CD4-positive, alpha-beta T cell (primary cell): ENCODE measurements around the gene WDR72. TPM values are rescaled to one million over a fixed set of nuclear protein-coding genes. Genes with fewer than 3 reads are reported as not detected.

Source experiments
- ATAC-seq: fragments of 200-7000 bp; cut with Tn5 transposase; one replicate; pipeline ENCODE4 v1.10.0; 2022; ENCODE audit warnings: mild to moderate bottlenecking; ENCODE audit not compliant: poor library complexity
- CTCF ChIA-PET: fragments of 350-600 bp; sonication (Branson Sonifier 250); formaldehyde crosslinking; loops from one replicate; lab custom pipeline; 2021; ENCODE audit warnings: antibody characterized with exemption, inconsistent platforms; lab: Charles Lee
- POLR2A ChIA-PET: fragments of 350-600 bp; sonication (Branson Sonifier 250); formaldehyde crosslinking; loops from one replicate; lab custom pipeline; 2021; ENCODE audit warnings: antibody characterized with exemption, inconsistent platforms; lab: Charles Lee
- DNase-seq, 14 experiments: peaks; one replicate each; pipeline ENCODE4 v3.0.0-alpha.2; 2013 to 2020; ENCODE audit warnings: mixed read lengths in 2 of 14
- H3K27ac ChIP-seq, 2 donors: one replicate each; pipeline versions ENCODE4 v1.5.1 to v1.7.0; 2013; ENCODE audit warnings: low read length in 2 of 2, low read depth in 1 of 2, mild to moderate bottlenecking in 1 of 2
- H3K27me3 ChIP-seq, 2 experiments: 1 replicate in 1 of 2; 2 replicates in 1 of 2; pipeline versions ENCODE4 v1.6.1 to v1.7.0; 2013; ENCODE audit warnings: low read length in 2 of 2, control low read depth in 1 of 2, mild to moderate bottlenecking in 1 of 2, moderate library complexity in 1 of 2; ENCODE audit not compliant: insufficient read depth in 2 of 2, control insufficient read depth in 1 of 2
- H3K36me3 ChIP-seq: one replicate; pipeline ENCODE4 v1.6.1; 2013; ENCODE audit warnings: low read length, control low read depth; ENCODE audit not compliant: insufficient read depth
- H3K4me1 ChIP-seq: one replicate; pipeline ENCODE4 v1.6.1; 2013; ENCODE audit warnings: low read length, control low read depth; ENCODE audit not compliant: insufficient read depth
- H3K4me3 ChIP-seq: one replicate; pipeline ENCODE4 v1.5.1; 2013; ENCODE audit warnings: mild to moderate bottlenecking, low read length, moderate library complexity
- H3K9me3 ChIP-seq, 2 experiments: 1 replicate in 1 of 2; 2 replicates in 1 of 2; pipeline versions ENCODE4 v1.6.1 to v1.7.0; 2013; ENCODE audit warnings: low read length in 2 of 2, mild to moderate bottlenecking in 2 of 2, control low read depth in 1 of 2, moderate library complexity in 1 of 2; ENCODE audit not compliant: control insufficient read depth in 1 of 2, insufficient read depth in 1 of 2
- H3K27ac Mint-ChIP-seq: one replicate; pipeline ENCODE4 v1.8.0; 2020; ENCODE audit warnings: mixed read lengths
- H3K27me3 Mint-ChIP-seq: one replicate; pipeline ENCODE4 v1.8.0; 2021; ENCODE audit warnings: mixed read lengths
- H3K36me3 Mint-ChIP-seq: one replicate; pipeline ENCODE4 v1.8.0; 2021; ENCODE audit warnings: low read depth, mixed read lengths
- H3K4me1 Mint-ChIP-seq: one replicate; pipeline ENCODE4 v1.8.0; 2021; ENCODE audit warnings: low read depth, mixed read lengths
- H3K4me3 Mint-ChIP-seq: one replicate; pipeline ENCODE4 v1.8.0; 2020; ENCODE audit warnings: mild to moderate bottlenecking, mixed read lengths
- H3K9me3 Mint-ChIP-seq: one replicate; pipeline ENCODE4 v1.8.0; 2020; ENCODE audit warnings: mixed read lengths
- intact Hi-C, 2 experiments: fragments of 100-400 bp; cut with DNase I in 1 of 2; cut with micrococcal nuclease in 1 of 2; formaldehyde crosslinking; loops; one replicate each; pipeline versions ENCODE4 v1.15.1 to v1.9.0; 2023 to 2025; cut with DNase I, micrococcal nuclease
- total RNA-seq, 174 experiments: library from RNA in 2 of 174; stranded (reverse) in 2 of 174; gene quantifications; one replicate each; pipeline ENCODE4 v1.2.3 and lab custom pipeline; 2021 to 2026
- TF ChIP-seq, protein P1 (sequence below): fragments of 200-600 bp; IDR thresholded peaks from one replicate; pipeline ENCODE4 v1.8.0; 2022; ENCODE audit warnings: antibody characterized with exemption, mild to moderate bottlenecking

The WDR72 gene
- total RNA-seq, 2 experiments from 2014 or later: not detected

DNA sequence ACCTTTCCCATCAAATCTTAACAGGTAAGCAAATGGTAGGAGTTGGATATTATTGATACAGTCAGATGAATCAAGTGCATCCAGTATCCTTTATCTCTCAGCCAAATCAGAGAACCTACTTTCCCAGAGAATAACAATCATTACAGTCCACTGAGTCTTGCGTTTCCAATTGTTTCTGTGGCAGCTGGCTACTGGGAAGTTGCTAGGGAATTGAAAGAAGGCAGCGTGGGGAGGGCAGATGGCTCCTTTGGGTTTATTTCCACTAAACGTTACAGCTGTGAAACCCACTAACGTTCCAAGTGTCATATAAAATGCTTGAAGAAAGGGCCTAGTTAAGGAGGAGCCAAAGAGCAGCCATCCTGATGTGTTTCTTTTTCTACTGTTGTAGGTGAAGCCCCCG lies 78.4 kb downstream of the WDR72 start:
- no peaks in the 10 kb centered on the region for H3K9me3 ChIP-seq
- H3K27me3 ChIP-seq: no peaks in the 10 kb centered on the region
- TF ChIP-seq, protein P1, sequence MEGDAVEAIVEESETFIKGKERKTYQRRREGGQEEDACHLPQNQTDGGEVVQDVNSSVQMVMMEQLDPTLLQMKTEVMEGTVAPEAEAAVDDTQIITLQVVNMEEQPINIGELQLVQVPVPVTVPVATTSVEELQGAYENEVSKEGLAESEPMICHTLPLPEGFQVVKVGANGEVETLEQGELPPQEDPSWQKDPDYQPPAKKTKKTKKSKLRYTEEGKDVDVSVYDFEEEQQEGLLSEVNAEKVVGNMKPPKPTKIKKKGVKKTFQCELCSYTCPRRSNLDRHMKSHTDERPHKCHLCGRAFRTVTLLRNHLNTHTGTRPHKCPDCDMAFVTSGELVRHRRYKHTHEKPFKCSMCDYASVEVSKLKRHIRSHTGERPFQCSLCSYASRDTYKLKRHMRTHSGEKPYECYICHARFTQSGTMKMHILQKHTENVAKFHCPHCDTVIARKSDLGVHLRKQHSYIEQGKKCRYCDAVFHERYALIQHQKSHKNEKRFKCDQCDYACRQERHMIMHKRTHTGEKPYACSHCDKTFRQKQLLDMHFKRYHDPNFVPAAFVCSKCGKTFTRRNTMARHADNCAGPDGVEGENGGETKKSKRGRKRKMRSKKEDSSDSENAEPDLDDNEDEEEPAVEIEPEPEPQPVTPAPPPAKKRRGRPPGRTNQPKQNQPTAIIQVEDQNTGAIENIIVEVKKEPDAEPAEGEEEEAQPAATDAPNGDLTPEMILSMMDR: no peak
- intact Hi-C loops: no loop called here
- ATAC-seq: no peak
- Mint-ChIP-seq H3K36me3 (no peaks in the 10 kb centered on the region), H3K27me3 (no peaks in the 10 kb centered on the region), H3K27ac (no peak overlapping the region), H3K9me3 (no peaks in the 10 kb centered on the region), H3K4me1 (no peaks in the 10 kb centered on the region), H3K4me3 (no peak overlapping the region)
- H3K27ac ChIP-seq: no peak overlapping the region
- no peak for DNase-seq
- ChIA-PET CTCF (no interaction called here), POLR2A (no interaction called here)
- no peak overlapping the region for H3K4me3 ChIP-seq
- no peaks in the 10 kb centered on the region for H3K36me3 ChIP-seq
- H3K4me1 ChIP-seq: no peaks in the 10 kb centered on the region

DNA sequence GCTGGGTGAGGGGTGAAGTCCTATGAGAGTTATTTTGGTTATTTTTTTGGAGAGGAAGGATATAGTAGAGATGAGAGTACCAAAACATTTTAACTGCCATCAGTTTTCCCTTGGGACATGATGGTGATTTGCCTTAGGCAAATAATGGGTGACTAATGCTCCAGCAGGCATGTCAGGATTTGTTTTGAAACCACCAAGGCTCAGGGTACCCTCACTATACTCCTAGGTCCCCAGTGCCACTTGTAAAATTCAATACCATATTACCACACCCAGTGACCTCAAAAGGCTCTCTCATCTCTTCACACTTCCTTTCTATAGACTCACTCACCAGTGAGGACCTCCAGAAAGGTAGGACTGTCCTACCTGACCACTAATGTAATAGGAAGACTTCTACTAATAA lies 83.6 kb downstream of the WDR72 start:
- Mint-ChIP-seq H3K27ac (no peak overlapping the region), H3K9me3 (no peaks in the 10 kb centered on the region), H3K4me1 (no peaks in the 10 kb centered on the region), H3K4me3 (no peak overlapping the region), H3K36me3 (no peaks in the 10 kb centered on the region), H3K27me3 (no peaks in the 10 kb centered on the region)
- H3K27me3 ChIP-seq: no peaks in the 10 kb centered on the region
- no peak for ATAC-seq
- DNase-seq: no peak
- no peaks in the 10 kb centered on the region for H3K4me1 ChIP-seq
- intact Hi-C loops: no loop called here
- ChIA-PET POLR2A (no interaction called here), CTCF (no interaction called here)
- no peaks in the 10 kb centered on the region for H3K9me3 ChIP-seq
- no peaks in the 10 kb centered on the region for H3K36me3 ChIP-seq
- no peak overlapping the region for H3K27ac ChIP-seq
- H3K4me3 ChIP-seq: no peak overlapping the region
- TF ChIP-seq, protein P1: no peak

DNA sequence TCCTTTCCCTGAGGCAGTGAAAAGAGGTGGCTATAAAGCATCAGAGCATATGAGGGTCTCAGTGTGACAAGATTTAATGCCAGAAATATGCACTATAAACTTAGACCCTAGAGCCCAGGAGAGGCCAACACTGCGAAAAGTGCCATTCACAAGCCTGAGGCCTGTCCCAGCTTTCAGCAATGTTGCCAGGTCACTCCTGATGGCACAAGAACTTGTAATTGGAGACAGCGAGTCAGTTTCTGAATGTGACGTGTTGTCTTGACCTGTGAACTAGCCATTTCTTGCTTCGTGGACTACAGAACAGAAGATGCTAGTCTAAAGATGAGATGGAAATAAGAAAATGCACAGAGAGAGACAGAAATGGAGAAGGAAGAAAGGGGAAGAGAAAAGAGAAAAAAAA lies 87.9 kb downstream of the WDR72 start:
- Mint-ChIP-seq H3K9me3 (no peaks in the 10 kb centered on the region), H3K36me3 (no peaks in the 10 kb centered on the region), H3K27me3 (no peaks in the 10 kb centered on the region), H3K4me1 (no peaks in the 10 kb centered on the region), H3K27ac (no peak overlapping the region), H3K4me3 (no peak overlapping the region)
- DNase-seq: no peak
- CTCF ChIA-PET: no interaction called here
- TF ChIP-seq, protein P1: no peak
- intact Hi-C loops: no loop called here
- no peak overlapping the region for H3K27ac ChIP-seq
- no peaks in the 10 kb centered on the region for H3K36me3 ChIP-seq
- no peak for ATAC-seq
- POLR2A ChIA-PET: no interaction called here
- no peak overlapping the region for H3K4me3 ChIP-seq
- H3K4me1 ChIP-seq: no peaks in the 10 kb centered on the region
- no peaks in the 10 kb centered on the region for H3K27me3 ChIP-seq
- H3K9me3 ChIP-seq: no peaks in the 10 kb centered on the region
